GM18909 (cell line): ENCODE results near the gene HCN4.

Source experiments
- ATAC-seq: cut with Tn5 transposase; IDR thresholded peaks from one replicate; pipeline ENCODE4 v1.9.1; 2021; ENCODE audit warnings: mild to moderate bottlenecking; ENCODE audit not compliant: unreplicated experiment, poor library complexity

The HCN4 gene

DNA sequence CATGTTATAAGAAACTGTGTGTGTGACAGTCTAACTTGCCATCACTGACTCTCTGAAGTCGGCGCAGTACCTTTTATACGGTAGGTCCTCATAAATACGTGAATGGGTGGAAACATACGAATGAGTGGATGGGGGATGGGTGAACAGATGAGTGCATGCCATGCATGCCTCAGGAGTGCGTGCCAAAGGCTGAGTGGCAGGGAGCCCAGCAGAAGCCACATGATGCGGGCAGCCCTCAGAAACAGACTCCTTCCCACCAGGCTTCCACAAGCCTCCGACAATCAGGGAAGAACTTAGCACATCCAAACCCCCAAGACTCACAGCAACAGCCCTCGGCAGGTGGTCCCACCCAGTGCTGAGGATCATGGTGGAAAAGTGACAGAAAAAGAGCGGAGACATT, 16.7 kb downstream of the HCN4 start:
- no peak for ATAC-seq

DNA sequence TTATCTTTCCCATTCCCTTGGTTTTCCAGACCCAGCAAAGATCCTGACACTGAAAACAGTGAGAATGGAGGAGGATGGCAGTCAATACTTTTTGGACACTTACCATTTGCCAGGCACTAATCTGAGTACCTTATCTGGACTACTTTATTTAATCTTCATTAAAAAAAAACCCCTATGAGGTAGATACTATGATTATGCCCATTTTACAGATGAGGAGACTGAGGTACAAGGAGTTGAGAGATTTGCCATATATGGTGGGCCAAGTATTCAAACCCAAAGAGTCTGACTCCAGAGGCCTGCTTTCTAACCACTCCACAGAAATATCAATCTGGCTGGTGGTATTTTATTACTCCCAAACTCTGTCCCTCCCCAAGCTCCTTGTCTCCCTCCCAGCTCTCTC, 19.6 kb downstream of the HCN4 start:
- ATAC-seq, result no peak

DNA sequence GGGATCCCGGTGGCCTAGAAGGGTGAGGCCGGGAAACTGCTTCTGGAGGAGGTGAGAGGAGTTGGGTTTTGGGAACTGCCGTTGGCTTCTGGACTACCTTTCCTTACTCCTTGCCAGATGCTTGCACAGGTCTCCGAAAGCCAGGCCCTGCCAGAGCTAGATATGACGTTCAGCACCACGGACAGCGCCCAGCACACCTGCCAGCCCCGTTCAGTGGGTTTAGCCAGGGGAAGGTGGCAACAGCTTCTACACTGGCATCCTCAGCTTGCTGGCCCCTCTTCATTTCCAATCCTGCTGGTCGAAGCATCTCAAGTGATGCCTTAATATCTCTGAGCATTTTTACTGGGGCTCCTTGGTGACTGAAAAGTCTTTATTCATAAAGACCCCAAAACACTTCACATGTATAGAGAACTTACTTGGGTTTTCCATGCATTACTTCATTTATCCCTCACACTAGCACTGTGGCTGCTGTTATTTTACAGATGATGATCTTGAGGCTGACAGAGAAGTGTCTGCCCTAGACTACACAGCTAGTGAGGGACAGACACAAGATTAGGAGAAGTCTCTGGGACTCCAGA, 21.9 kb downstream of the HCN4 start:
- no peak for ATAC-seq

DNA sequence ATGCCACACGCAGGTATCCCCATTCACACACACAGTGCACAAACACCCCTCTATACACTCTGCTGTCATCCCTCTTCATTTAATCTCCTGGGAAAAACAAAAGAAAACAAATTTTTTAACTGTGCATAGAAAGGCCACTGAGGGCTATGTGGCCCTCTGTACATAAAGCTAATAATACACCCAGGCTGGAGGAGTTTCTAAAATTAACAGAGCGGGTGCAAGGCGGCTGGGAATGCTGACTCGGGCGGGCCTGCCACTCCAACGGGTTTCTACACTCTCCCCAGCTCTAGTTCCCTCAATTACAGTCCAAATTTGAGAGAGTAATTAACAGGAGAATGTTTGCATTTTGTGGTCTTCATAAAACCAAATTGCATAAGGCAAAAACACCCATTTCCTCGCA, 23.1 kb downstream of the HCN4 start:
- no peak for ATAC-seq

DNA sequence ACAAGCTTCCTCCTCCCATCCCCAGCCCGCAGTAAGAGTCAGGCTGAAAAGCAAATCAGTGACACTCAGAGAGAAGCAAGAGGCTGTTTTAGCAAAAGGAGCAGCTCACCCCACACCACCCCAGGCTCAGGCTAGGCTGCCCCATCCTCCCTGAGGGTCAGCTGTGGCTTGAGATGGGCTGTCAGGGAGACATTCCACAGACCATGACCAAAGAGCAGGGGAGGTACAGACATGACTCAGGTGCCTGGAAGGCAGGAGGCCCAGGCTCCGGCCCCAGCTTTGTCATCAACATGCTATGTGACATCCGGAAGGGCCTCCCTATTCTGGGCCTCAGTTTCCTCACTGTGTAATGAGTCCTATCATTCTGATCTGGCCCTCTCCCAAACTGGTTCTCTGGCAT, 24.7 kb downstream of the HCN4 start:
- ATAC-seq, result no peak

DNA sequence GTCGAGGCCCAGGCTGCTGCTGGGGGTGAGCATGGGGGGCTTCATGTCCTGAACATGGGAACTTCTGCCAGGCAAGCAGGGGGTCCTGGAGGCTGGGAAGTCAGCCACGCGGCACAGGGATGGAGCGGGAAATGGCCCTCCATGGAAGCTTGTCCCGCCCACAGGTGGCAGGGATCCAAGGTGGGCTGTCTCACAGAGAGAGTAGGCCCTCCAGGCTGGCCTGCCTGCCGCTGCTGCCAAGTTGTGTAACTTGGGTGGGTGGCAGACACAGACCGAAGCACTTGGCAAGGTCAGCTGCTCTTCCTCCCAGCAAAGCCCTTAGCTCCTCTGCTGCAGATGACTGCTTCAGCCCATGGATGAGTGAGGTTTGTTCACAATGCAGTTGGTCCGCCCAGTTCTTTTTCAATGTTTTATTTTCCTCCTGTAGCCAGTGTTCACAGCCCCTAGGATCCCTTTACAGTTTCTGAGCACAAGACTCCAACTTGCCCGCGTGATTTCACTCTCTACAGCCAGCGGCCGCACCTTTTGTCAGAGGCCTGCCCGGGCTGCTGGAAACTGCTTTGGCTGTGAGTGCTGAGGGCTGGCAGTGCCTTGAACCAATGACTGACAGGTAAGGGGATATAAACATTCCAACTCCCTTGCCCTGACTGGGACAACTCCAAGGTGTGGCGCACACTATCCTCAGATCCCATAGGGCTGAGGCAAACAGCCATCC, 26.7 kb downstream of the HCN4 start:
- no peak for ATAC-seq

DNA sequence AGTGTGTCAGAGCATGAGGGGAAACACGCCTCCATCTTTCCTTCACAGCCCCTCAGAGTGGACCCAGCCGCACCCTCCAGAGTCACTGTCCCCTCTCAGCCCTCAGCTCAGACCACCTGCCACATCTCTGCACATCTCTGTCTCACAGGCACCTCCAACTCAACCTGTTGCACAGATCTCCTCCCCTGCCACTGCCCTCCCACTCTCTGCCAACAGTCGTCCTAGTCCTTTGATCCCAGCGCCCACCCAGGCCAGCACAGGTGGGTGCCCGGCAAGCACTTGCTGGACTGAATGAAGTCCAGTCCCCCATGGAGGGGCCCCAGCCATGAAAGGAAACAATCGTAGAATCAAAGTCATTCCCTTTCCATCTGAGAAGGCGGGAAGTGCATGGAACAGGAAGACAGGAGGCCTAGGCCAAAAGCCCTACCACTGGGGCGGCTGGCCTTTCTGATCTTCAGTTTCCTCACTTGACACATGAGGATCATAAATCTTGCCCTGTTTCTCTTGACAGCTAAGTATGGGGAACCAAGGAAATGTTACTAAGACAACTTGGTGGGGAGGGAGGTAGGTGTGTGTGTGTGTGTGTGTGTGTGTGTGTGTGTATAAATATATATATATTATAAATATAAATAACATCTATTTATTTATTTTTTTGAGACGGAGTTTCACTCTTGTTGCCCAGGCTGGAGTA, 28.1 kb downstream of the HCN4 start:
- ATAC-seq, result no peak

DNA sequence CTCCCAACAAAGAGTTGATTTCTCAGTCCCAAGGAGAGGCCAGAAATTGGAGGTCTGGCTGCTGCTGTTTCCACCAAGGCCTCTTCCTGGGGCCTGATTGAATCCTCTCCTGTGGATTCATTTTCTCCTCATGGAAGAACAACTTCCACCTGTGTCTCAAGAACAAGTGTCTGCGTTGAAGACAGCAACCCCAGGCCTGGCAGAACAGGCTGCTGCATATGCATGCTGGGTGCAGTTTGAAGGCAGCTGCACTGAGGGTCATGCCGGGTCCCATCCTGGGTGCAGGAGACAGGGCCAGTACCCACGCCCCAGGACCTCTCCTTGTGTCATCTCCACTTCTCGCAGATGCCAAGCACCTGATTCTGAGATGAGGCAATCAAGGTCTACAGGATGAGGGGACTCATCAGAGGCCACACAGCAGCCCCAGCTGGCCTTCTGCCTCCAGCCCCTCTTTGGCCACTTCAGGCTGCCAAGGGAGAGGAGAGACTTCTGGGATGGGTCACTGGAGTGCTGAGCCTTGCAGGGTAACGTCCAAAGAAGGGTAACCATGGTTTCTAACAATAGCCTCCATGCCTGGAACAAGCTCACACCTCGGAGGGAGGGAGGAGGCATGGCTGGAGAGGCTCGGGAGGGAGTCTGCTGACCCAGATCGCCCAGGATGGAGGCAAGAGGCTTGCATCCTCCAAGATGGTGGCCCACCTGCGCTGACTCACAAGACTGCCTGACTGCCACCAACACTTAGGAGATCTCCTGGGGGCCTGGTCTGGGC, 30.0 kb downstream of the HCN4 start:
- no peak for ATAC-seq

DNA sequence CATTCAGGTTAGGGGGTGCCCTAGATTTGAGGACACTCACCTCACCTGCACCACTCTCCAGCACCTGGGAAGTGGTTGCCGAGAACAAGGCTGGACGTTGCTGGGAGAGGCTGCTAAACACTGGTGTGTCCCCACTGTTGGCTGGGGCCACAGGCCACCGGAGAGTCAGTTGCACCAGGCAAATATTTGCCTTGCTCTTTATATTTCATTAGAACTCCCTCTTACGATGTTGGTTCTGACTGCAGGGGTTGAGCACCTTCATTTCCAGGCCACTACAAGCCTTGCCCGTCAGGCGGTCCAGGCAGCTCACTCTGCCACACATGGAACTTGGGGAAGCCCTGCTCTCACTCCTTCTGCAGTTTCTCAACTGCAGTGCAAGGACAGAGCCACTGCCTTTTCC, 30.7 kb downstream of the HCN4 start:
- no peak for ATAC-seq

DNA sequence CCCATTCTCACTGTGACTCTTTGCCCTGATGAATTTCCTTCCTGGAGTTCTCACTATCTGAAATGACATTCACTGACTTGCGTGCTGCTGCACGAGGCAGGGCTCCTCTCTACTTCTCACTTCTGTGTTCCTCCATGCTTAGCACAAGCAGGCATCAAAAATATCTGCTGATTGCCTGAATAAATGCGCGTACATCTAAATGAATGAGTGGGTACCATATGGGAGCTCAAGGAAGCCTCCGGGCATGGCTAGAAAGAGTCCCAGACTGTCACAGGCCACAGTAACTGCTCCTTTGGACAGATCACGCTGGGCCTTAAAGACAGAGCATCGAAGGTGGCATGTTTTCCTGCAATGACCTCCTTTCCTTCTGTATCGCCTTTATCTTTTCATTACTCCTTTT, 31.6 kb downstream of the HCN4 start:
- no peak for ATAC-seq

DNA sequence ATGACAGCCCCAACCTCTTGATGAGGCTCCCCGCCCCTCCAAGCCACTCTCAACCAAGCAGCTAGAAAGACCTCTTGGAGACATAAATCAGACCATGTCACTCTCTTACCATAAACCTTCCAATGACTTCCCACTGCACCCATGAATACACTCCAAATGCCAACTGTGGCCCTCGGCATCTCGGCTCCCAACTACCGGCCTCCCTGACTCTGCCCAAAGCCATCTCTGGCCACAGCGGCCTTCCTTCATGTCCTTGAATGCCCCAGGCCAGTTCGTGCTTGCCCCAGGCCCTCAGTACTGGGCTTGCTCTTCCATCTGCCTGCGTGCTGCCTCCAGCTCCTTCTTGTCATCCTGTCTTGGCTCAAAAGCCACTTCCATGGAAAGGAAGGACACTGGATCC, 32.0 kb downstream of the HCN4 start:
- ATAC-seq, result no peak

DNA sequence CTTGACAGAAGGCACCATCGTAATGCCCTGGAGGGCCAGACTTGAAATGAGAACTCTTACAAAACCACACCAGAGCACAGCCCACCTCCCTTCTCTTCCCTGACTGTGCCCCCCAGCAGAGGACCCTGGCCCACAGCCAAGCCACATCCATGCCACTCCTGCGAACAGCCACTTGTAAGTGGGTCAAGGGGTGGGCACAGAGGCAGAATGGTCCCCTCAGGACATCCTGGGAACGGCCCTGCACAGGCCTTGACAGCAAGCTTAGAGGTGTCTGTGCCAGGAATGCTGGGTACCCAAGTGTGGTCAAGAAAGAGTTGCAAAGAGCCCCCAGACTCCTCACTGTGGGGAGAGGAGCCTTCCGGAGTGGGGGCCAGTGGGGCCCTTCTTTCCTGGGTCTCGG, 33.3 kb downstream of the HCN4 start:
- ATAC-seq, result no peak

DNA sequence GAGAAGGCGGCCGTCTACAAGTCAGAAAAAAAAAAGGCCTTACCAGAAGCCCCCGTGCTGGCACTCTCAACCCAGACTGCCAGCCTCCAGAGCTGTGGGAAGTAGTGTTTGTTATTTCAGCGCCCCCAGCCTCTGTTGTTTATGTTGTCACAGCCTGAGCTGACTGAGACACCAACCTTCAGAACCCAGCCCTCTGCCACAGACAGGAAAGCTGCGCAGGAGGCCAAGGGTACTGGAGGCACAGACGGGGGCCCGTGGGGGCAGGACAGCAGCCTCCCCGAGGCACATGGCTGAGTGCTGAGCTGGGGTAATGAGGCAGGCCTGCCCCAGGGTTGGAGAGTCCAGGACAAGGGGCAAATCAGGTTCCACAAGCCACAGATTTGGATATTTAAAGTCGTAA, 33.7 kb downstream of the HCN4 start:
- ATAC-seq, result no peak

DNA sequence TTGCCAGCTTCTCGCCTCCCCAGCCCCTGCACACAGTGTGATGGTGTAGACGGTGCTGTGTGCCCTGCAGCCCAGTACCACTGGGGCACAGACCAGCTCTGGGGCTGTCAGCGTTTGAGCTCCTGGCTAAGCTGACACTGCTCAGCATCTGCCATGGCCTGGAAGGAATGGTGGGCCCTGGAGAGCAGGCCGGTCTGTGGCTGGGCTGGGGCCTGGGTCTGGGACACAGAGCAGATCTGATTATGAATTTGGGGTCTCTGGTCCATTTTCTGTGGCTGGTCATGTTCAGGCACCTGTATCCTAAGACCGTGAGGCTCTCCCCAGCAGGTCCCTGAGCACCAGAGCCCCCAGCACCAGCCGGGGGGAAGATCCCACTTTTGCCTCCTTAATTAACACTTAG, 34.7 kb downstream of the HCN4 start:
- ATAC-seq, result no peak

DNA sequence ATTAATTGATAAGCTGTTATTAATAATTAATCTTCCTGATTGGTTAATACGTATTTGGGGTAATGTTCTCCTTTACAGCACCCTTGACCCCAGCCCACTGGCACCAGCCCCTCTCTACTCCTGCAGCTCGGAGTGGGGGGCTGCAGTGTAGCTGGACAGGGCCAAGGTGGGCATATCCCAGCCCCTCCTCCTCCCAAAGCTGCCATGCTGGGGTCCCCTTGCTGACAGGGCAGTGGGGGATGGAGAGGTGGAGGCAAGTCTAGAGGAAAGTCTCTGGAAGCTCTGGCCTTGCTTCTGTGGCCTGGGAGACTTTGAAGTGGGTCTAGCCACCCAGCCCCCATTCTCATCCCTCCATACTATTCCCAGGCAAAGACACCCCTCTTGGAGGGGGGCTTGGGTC, 35.8 kb downstream of the HCN4 start:
- no peak for ATAC-seq

DNA sequence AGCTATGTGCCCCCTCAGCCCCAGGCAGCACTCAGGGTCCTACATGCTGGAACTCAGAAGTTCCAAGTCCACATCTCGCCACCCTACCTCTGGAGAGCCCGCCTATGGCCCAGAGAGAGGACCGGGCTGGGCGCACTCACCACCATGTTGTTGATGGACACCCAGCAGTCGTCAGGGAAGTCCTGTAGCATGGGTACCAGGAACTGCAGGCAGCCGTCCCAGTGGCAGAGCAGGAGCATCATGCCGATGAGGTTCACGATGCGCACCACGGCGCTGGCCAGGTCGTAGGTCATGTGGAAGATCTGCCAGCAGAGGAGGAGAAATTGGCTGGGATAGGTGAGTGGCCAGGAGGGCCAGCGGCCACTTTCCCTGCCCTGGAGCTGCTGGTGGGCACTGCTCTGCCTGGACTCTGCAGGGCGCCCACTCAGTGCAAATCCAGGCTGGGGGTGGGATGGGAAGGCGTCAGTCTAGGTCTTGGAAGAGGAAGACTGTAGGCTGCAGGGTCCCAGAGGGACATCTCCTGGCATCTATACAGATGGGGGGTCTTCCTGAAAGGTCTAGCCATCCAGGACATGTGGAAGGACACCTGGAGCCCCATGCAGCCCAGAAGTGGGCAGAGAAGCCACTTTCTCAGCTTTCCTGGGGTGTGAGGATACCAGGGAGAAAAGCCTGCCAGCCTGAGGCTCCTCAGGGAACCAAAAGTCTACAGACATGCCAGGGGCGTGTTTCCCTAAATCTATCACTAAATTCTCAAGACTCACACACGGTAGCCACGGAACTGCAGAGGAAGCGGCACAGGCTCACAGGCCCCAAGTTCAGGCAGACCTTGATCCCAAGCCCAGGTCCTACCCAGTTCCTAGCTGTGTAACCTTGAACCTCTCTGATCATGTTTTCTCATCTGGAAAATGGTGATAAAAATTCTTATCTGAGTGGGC, 36.5 kb downstream of the HCN4 start:
- ATAC-seq, result no peak

DNA sequence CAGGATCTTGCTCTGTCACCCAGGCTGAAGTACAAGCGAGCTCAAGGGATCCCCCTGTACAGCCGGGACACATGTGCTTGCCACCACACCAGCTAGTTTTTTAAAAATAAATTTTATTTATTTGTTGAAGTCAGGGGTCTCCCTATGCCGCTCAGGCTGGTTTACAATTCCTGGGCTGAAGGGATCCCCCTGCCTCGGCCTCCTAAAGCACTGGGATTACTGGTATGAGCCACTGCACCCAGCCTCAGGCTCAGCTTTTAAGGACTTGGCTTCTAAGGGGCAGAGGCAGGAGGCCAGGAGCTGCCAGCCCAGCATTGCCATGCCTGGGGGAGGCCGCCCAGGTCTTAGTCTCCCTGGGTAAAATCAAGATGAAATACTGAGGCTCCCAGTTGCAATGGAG, 37.3 kb downstream of the HCN4 start:
- no peak for ATAC-seq

DNA sequence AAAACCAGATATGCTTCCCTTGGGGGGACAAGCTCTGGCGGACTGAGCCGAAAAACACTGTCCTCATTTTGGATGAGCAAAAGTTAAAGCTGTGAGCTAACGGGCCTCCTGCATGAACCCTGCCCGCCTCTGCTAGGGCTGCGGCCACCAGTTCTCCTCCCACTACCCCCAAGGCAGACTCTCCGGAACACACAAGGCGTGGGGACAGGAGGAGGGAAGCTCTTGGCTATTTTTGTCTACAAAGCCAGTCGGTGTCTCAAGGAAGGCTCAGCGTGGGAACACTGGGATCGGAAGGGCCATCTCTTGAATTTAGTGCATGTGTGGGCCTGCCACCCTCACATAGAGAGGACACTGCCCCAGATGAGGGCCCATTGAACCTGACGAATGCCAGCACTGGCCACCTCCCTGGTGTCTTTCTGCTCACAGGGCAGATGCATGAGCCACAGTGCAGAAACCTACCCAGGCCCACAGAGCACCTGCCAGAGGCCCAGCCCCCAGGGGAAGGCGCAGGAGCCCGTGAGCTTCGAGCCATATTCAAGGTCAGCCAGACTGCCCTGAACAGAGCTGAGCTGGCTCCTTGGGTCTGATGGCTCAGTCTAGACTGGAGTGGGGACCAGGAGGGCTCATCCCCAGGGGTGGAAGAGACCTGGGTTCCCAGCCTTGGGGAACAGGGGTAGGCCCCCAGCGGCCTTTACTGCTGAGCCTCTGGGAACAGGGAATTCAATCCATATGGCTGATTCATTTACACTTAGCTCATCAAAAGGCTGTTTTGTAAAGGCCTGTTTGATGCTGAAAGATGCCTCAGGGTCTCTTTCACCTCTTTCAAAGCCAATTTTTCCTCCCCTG, 38.3 kb downstream of the HCN4 start:
- ATAC-seq, result no peak

DNA sequence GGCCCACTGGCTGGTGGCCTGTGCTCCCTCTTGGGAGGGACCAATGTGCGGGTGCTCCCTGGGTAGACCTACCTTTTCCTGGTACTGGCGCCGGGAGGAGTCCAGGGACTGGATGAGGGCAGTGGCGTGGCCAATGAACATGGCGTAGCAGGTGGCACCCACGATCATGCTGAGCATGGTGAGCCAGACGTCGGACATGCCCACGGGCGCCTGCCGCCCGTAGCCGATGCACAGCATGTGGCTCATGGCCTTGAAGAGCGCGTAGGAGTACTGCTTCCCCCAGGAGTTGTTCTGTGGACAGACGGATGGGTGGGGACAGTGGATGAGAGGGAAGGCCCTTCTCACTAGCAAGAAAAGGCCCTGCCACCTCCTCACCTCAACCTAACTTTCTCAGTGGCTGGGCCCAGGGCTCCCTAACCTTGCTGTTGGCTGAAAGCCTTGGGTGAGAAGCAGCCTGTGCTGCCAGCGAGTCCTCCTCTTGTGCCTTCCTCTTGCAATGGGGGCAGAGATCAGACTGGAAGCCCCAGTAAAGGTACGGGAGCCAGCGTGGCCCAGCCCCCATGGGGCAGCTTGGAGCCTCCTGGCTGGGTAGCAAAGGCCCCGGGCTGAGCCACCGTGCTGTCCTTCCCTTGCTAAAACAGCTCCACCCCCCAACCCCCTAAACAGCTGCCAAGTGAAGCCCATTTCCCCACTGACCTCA, 39.1 kb downstream of the HCN4 start:
- no peak for ATAC-seq
